Brain microvascular endothelial cell (primary cell): ENCODE results near the gene SQSTM1.

Source experiments
- DNase-seq: peaks from one replicate; pipeline ENCODE4 v3.0.0-alpha.2; 2020
- H3K27ac ChIP-seq: fragments of 250-450 bp; sonication (Bioruptor Pico); 2 replicates; pipeline ENCODE4 v1.5.1; 2020; ENCODE audit warnings: mild to moderate bottlenecking, moderate library complexity
- H3K27me3 ChIP-seq: fragments of 250-450 bp; sonication (Bioruptor Pico); replicated peaks from 2 replicates; pipeline ENCODE4 v1.5.1; 2020; ENCODE audit warnings: mild to moderate bottlenecking
- H3K36me3 ChIP-seq: fragments of 250-450 bp; sonication (Bioruptor Pico); replicated peaks from 2 replicates; pipeline ENCODE4 v1.5.1; 2020; ENCODE audit warnings: mild to moderate bottlenecking
- H3K4me3 ChIP-seq: 2 replicates; pipeline ENCODE4 v1.5.1; 2011; ENCODE audit warnings: low read depth, mild to moderate bottlenecking, control low read depth, low read length, moderate library complexity
- in situ Hi-C: cut with HindIII; loops from 2 replicates; pipeline ENCODE4 v1.10.0; 2017; ENCODE audit warnings: low sequenced_read_pairs, low pct_ligation_motif_present
- TF ChIP-seq, protein P1 (sequence below): IDR thresholded peaks from 2 replicates; pipeline ENCODE4 v1.5.1; 2011; ENCODE audit warnings: low read depth, mild to moderate bottlenecking, moderate library complexity, low read length, control low read depth, inconsistent platforms; ENCODE audit errors: missing control alignments

SQSTM1 gene

GRCh38 chr5:179864686-179865085 lies 44.0 kb downstream of the SQSTM1 start:
- no peak overlapping the region for H3K27ac ChIP-seq
- DNase-seq, result no peak
- in situ Hi-C loops, result no loop called here
- TF ChIP-seq, protein P1, sequence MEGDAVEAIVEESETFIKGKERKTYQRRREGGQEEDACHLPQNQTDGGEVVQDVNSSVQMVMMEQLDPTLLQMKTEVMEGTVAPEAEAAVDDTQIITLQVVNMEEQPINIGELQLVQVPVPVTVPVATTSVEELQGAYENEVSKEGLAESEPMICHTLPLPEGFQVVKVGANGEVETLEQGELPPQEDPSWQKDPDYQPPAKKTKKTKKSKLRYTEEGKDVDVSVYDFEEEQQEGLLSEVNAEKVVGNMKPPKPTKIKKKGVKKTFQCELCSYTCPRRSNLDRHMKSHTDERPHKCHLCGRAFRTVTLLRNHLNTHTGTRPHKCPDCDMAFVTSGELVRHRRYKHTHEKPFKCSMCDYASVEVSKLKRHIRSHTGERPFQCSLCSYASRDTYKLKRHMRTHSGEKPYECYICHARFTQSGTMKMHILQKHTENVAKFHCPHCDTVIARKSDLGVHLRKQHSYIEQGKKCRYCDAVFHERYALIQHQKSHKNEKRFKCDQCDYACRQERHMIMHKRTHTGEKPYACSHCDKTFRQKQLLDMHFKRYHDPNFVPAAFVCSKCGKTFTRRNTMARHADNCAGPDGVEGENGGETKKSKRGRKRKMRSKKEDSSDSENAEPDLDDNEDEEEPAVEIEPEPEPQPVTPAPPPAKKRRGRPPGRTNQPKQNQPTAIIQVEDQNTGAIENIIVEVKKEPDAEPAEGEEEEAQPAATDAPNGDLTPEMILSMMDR, result no peak
- no peaks in the 10 kb centered on the region for H3K27me3 ChIP-seq
- peaks cover 43% of the 10 kb centered on the region for H3K36me3 ChIP-seq
- no peak overlapping the region for H3K4me3 ChIP-seq

DNA sequence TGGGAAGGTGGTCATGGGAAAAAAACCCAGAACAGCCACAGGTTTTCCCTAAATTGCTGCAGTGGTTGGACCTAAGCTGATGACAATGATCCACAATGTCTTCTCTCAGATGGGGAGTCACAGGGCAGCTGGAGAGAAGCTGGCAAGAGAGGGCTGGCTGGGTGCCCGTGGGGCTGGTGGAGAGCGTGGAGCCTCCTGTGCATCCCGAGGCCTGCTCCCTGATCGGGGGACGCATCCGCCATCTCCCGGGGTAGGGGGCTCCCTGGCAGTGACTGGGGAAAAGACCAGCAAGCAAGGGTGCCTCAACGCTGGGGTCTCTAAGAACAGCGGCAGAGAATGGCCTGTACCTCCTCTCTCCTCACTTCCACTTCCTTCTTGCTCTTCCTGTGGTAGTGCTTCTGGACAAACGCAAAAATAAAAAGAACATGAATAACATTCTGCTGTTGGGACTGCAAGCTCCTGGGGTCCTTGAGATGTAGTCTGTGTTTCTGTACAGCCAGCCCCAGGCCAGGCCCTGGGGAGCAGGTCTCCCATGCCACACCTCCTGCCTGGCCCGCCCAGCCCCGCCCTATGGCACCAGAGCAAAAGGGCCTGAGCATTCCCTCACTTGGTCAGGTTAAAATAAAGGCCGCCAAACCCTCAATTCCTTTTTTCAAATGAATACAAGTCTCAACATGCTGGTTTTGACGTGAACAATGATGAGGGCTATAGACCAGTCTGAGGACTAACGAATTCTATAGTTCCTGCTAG lies 45.0 kb downstream of the SQSTM1 start:
- peaks cover 53% of the 10 kb centered on the region for H3K36me3 ChIP-seq
- in situ Hi-C loops, result no loop called here

DNA sequence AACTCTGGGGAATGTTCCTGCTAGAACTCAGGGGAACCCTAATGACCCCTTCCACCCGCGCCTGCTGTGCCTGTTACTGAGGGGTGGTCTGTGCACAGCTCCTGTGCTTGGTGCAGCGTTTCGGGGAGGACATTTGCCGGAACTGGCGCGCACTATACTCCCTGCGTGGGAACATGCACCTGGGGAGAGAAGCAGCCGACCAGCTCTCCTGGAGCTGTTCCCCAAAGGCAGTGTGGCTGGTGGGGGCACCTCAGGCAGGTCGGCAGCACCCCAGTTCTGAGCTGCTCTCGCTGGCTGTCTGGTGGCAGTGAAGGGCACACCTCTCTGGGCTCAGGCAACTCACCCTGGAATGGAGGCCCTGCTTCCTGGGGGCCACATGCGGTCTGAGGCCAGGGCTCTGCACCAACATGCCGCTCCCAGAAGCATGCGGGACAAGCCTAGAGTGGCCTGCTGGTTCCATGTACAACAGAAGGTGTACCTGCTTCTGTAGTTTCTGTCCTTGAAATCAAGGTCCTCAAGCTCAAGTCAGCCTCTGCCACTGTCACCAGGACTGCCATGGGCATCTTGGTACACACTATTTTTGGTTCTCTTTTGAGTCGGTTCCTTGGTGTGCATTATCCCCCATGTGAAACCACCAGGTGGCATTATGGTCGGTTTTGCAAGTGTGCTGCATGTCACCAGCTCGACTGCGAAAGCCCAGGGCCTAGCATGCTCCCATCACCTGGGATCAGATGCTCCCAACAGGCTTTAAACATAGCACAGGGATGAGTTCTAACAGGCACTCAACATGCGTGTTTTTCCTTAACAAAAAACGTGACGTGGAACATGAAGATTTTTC lies 45.8 kb downstream of the SQSTM1 start:
- no peak overlapping the region for H3K4me3 ChIP-seq
- in situ Hi-C loops, result no loop called here
- H3K27ac ChIP-seq, result no peak overlapping the region
- TF ChIP-seq, protein P1, result peak; percentile 17
- DNase-seq, result no peak
- H3K36me3 ChIP-seq, result peaks cover 60% of the 10 kb centered on the region
- H3K27me3 ChIP-seq, result no peaks in the 10 kb centered on the region

More for the DNA sequence above, 45.0 kb downstream of the SQSTM1 start:
- Histone ChIP-seq H3K4me3 (no peak overlapping the region), H3K27me3 (no peaks in the 10 kb centered on the region), H3K27ac (no peak overlapping the region)
- TF ChIP-seq, protein P1, result no peak
- no peak for DNase-seq

GRCh38 chr5:179867079-179867465 lies 46.4 kb downstream of the SQSTM1 start:
- Histone ChIP-seq H3K27ac (no peak overlapping the region), H3K36me3 (peaks cover 60% of the 10 kb centered on the region), H3K4me3 (no peak overlapping the region), H3K27me3 (no peaks in the 10 kb centered on the region)
- DNase-seq, result no peak
- in situ Hi-C loops, result no loop called here
- TF ChIP-seq, protein P1, result no peak

GRCh38 chr5:179867476-179867875 lies 46.8 kb downstream of the SQSTM1 start:
- H3K27ac ChIP-seq, result no peak overlapping the region
- TF ChIP-seq, protein P1, result no peak
- peaks cover 60% of the 10 kb centered on the region for H3K36me3 ChIP-seq
- H3K27me3 ChIP-seq, result no peaks in the 10 kb centered on the region
- DNase-seq, result no peak
- H3K4me3 ChIP-seq, result no peak overlapping the region
- in situ Hi-C loops, result no loop called here
